ENCODE measurements around the gene GAS2L2. TPM values are rescaled to one million over a fixed set of nuclear protein-coding genes. Genes with fewer than 3 reads are reported as not detected.

GAS2L2 gene
- total and polyA plus RNA-seq, 4 donors, result 1.6 to 11.5 (median 3.9) TPM

- WGBS, 2 donors, result 73 to 92% methylated on average over 5 of the region's 5 CpGs
- peaks cover 0 to 49% (median 40%) of the 10 kb centered on the region in 3 donors for H3K27me3 ChIP-seq (ENCODE audit: control insufficient read depth in 3 of 3, insufficient read depth in 3 of 3, low read length in 2 of 3)
- no peaks in the 10 kb centered on the region for H3K36me3 ChIP-seq (ENCODE audit: control insufficient read depth in 4 of 4, insufficient read depth in 4 of 4, low read length in 4 of 4)
- DNase-seq (no peak), ATAC-seq (ENCODE audit: insufficient read depth, low FRiP score) (no peak)
- no peak for TF ChIP-seq CTCF (IDR thresholded peaks at IDR 0.05; ENCODE audit: control extremely low read depth, extremely low read depth)
- H3K27ac ChIP-seq (ENCODE audit: low read depth in 1 of 2, low read length in 1 of 2), result no peak overlapping the region
- H3K4me1 ChIP-seq (ENCODE audit: control insufficient read depth in 5 of 5, insufficient read depth in 5 of 5, low read length in 5 of 5), result peaks cover 0 to 17% (median 5%) of the 10 kb centered on the region in 5 donors
- no peak overlapping the region for H3K9ac ChIP-seq (ENCODE audit: insufficient read depth in 1 of 2, low read length in 2 of 2)
- no peaks in the 10 kb centered on the region for H3K9me3 ChIP-seq (ENCODE audit: control insufficient read depth in 4 of 4, insufficient read depth in 3 of 4, low read length in 3 of 4)
- H3K4me3 ChIP-seq, result no peak overlapping the region
Observed at GRCh38 chr17:35797918-35798317, 44.9 kb upstream of the GAS2L2 start.

GRCh38 chr17:35797370-35797769 is 44.3 kb upstream of the GAS2L2 start:
- Histone ChIP-seq H3K4me3 (no peak overlapping the region), H3K27me3 (ENCODE audit: control insufficient read depth in 3 of 3, insufficient read depth in 3 of 3, low read length in 2 of 3) (peaks cover 0 to 55% (median 46%) of the 10 kb centered on the region in 3 donors), H3K4me1 (ENCODE audit: control insufficient read depth in 5 of 5, insufficient read depth in 5 of 5, low read length in 5 of 5) (peaks cover 0 to 17% (median 5%) of the 10 kb centered on the region in 5 donors), H3K27ac (ENCODE audit: low read depth in 1 of 2, low read length in 1 of 2) (no peak overlapping the region), H3K36me3 (ENCODE audit: control insufficient read depth in 4 of 4, insufficient read depth in 4 of 4, low read length in 4 of 4) (no peaks in the 10 kb centered on the region), H3K9me3 (ENCODE audit: control insufficient read depth in 4 of 4, insufficient read depth in 3 of 4, low read length in 3 of 4) (no peaks in the 10 kb centered on the region), H3K9ac (ENCODE audit: insufficient read depth in 1 of 2, low read length in 2 of 2) (no peak overlapping the region)
- 71 to 75% methylated on average over 4 of the region's 4 CpGs for WGBS, 2 donors
- ATAC-seq (ENCODE audit: insufficient read depth, low FRiP score), result no peak
- no peak for DNase-seq
- no peak for TF ChIP-seq CTCF (IDR thresholded peaks at IDR 0.05; ENCODE audit: control extremely low read depth, extremely low read depth)

GRCh38 chr17:35796942-35797341 is 43.9 kb upstream of the GAS2L2 start:
- Histone ChIP-seq H3K9me3 (ENCODE audit: control insufficient read depth in 4 of 4, insufficient read depth in 3 of 4, low read length in 3 of 4) (no peaks in the 10 kb centered on the region), H3K9ac (ENCODE audit: insufficient read depth in 1 of 2, low read length in 2 of 2) (no peak overlapping the region), H3K36me3 (ENCODE audit: control insufficient read depth in 4 of 4, insufficient read depth in 4 of 4, low read length in 4 of 4) (no peaks in the 10 kb centered on the region), H3K4me1 (ENCODE audit: control insufficient read depth in 5 of 5, insufficient read depth in 5 of 5, low read length in 5 of 5) (peaks cover 0 to 17% (median 5%) of the 10 kb centered on the region in 5 donors), H3K27ac (ENCODE audit: low read depth in 1 of 2, low read length in 1 of 2) (no peak overlapping the region), H3K4me3 (no peak overlapping the region), H3K27me3 (ENCODE audit: control insufficient read depth in 3 of 3, insufficient read depth in 3 of 3, low read length in 2 of 3) (peaks cover 0 to 57% (median 50%) of the 10 kb centered on the region in 3 donors)
- no peak for DNase-seq
- TF ChIP-seq CTCF (IDR thresholded peaks at IDR 0.05; ENCODE audit: control extremely low read depth, extremely low read depth), result no peak
- 88 to 97% methylated on average over 1 of the region's 1 CpG for WGBS, 2 donors
- ATAC-seq (ENCODE audit: insufficient read depth, low FRiP score), result no peak

GRCh38 chr17:35795871-35796265 is 42.8 kb upstream of the GAS2L2 start:
- Histone ChIP-seq H3K9ac (ENCODE audit: insufficient read depth in 1 of 2, low read length in 2 of 2) (no peak overlapping the region), H3K4me1 (ENCODE audit: control insufficient read depth in 5 of 5, insufficient read depth in 5 of 5, low read length in 5 of 5) (peaks cover 0 to 13% (median 5%) of the 10 kb centered on the region in 5 donors), H3K27me3 (ENCODE audit: control insufficient read depth in 3 of 3, insufficient read depth in 3 of 3, low read length in 2 of 3) (peaks cover 0 to 58% (median 57%) of the 10 kb centered on the region in 3 donors), H3K36me3 (ENCODE audit: control insufficient read depth in 4 of 4, insufficient read depth in 4 of 4, low read length in 4 of 4) (no peaks in the 10 kb centered on the region), H3K27ac (ENCODE audit: low read depth in 1 of 2, low read length in 1 of 2) (peak overlapping the region in 1 of 2 donors; percentile 86), H3K4me3 (no peak overlapping the region), H3K9me3 (ENCODE audit: control insufficient read depth in 4 of 4, insufficient read depth in 3 of 4, low read length in 3 of 4) (no peaks in the 10 kb centered on the region)
- WGBS, 2 donors, result 37 to 40% methylated on average over 8 of the region's 8 CpGs
- no peak for TF ChIP-seq CTCF (IDR thresholded peaks at IDR 0.05; ENCODE audit: control extremely low read depth, extremely low read depth)
- DNase-seq (no peak), ATAC-seq (ENCODE audit: insufficient read depth, low FRiP score) (no peak)

Measured in lung (tissue), 12 donors.